Measurements from ENCODE around the gene LAG3. TPM values are rescaled to one million over a fixed set of nuclear protein-coding genes. Genes with fewer than 3 reads are reported as not detected.

The LAG3 gene
- total and polyA plus RNA-seq, 10 of the 15 experiments (the other 5 are each of a cell fraction or from before 2014, with no cell fraction given), result 0.52 to 4.2 (median 1.0) TPM; not detected in 1

DNA sequence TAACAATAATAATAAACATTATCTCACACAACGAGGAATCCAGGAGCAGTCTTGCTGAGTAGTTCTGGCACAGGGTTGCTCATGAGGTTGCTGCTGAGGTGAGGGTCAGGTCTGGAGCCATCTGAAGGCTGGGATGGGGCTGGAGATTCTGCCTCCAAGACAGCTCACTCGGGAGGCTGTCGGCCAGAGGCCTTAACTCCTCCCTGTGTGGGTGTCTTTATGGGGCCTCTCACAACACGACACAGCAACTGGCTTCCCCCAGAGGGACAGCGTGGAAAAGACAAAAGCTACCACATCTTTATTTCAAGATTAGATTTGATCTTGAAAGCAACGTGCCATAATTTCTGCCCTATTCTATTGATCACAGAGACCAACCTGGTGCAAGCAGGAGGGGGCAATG, 9.8 kb downstream of the LAG3 start:
- Histone ChIP-seq H3K79me2 (ENCODE audit: control insufficient read depth, insufficient read depth, low read length) (no peaks in the 10 kb centered on the region), H3K4me3 (no peak overlapping the region), H4K20me1 (ENCODE audit: control insufficient read depth, insufficient read depth) (no peaks in the 10 kb centered on the region), H3K9ac (ENCODE audit: control insufficient read depth, insufficient read depth, low read length) (no peak overlapping the region), H3K9me3 (replicated peaks; ENCODE audit: control insufficient read depth, insufficient read depth, low read length) (no peaks in the 10 kb centered on the region), H3K36me3 (ENCODE audit: control insufficient read depth in 2 of 2, insufficient read depth in 2 of 2, low read length in 1 of 2) (no peaks in the 10 kb centered on the region), H3K4me2 (ENCODE audit: control insufficient read depth, insufficient read depth) (no peak overlapping the region), H3K4me1 (ENCODE audit: control insufficient read depth, insufficient read depth, low read length) (peaks cover 12% of the 10 kb centered on the region; the same call in 1 of the 2 replicates), H3K27me3 (replicated peaks in 1 of 2; ENCODE audit: control insufficient read depth in 2 of 2, insufficient read depth in 2 of 2, low read length in 1 of 2) (no peaks in the 10 kb centered on the region), H2AFZ (ENCODE audit: control insufficient read depth, low read depth, low read length) (no peak overlapping the region), H3K27ac (ENCODE audit: control insufficient read depth, insufficient read depth) (no peak overlapping the region)
- SMC1A ChIA-PET (ENCODE audit: uncharacterized antibody, unreplicated experiment), result interaction anchor here (0.8 to 6.6 kb wide), 5 partner anchors 10 to 88 kb away, joined by 3 to 84 read pairs (median 3); partner anchors contain the start of genes MLF2 and PTMS
- WGBS (ENCODE audit: insufficient coverage, insufficient replicate concordance, low lambda C conversion rate, missing lambda C conversion rate), result 61% methylated on average over 6 of the region's 6 CpGs
- no TSS peak for BruUV-seq (replicated peaks)
- RAD21 ChIA-PET (ENCODE audit: unreplicated experiment), result interaction anchor here (0.9 to 5.4 kb wide), 3 partner anchors 29 to 87 kb away, joined by 3 to 42 read pairs (median 3); partner anchors contain the start of genes MLF2 and P3H3
- DNase-seq (ENCODE audit: low read depth, low spot score) (no peak), FAIRE-seq (no peak), ATAC-seq (no peak)
- in situ Hi-C loops (cut with MboI) (no loop called here), intact Hi-C loops (cut with micrococcal nuclease; ENCODE audit: unreplicated experiment) (no loop called here)
- POLR2A ChIA-PET, result interaction anchor here (0.6 to 1.1 kb wide), 3 partner anchors 10 to 36 kb away, joined by 4 to 6 read pairs (median 5); no protein-coding TSS in a partner anchor
- TF ChIP-seq, protein P1, sequence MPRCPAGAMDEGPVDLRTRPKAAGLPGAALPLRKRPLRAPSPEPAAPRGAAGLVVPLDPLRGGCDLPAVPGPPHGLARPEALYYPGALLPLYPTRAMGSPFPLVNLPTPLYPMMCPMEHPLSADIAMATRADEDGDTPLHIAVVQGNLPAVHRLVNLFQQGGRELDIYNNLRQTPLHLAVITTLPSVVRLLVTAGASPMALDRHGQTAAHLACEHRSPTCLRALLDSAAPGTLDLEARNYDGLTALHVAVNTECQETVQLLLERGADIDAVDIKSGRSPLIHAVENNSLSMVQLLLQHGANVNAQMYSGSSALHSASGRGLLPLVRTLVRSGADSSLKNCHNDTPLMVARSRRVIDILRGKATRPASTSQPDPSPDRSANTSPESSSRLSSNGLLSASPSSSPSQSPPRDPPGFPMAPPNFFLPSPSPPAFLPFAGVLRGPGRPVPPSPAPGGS (IDR thresholded peaks at IDR 0.05; ENCODE audit: borderline replicate concordance, insufficient read depth, low read depth, low read length, poor library complexity, severe bottlenecking), result peak; percentile 61
- TF ChIP-seq, protein P2, sequence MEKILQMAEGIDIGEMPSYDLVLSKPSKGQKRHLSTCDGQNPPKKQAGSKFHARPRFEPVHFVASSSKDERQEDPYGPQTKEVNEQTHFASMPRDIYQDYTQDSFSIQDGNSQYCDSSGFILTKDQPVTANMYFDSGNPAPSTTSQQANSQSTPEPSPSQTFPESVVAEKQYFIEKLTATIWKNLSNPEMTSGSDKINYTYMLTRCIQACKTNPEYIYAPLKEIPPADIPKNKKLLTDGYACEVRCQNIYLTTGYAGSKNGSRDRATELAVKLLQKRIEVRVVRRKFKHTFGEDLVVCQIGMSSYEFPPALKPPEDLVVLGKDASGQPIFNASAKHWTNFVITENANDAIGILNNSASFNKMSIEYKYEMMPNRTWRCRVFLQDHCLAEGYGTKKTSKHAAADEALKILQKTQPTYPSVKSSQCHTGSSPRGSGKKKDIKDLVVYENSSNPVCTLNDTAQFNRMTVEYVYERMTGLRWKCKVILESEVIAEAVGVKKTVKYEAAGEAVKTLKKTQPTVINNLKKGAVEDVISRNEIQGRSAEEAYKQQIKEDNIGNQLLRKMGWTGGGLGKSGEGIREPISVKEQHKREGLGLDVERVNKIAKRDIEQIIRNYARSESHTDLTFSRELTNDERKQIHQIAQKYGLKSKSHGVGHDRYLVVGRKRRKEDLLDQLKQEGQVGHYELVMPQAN (conservative IDR thresholded peaks at IDR 0.05), result no peak
- CTCF ChIA-PET, result interaction anchor here (1.1 to 12.7 kb wide), 7 partner anchors 12 to 228 kb away, joined by 3 to 221 read pairs (median 5); partner anchors contain the start of gene MLF2

All from GM12878 (cell line).